Measurements from ENCODE around the gene KIF1B.
"Not testable (repeated sequence)": the region's sequence is repeated elsewhere in the genome, so short reads cannot be mapped to it uniquely, and the experiment has no call there.

KIF1B gene

DNA sequence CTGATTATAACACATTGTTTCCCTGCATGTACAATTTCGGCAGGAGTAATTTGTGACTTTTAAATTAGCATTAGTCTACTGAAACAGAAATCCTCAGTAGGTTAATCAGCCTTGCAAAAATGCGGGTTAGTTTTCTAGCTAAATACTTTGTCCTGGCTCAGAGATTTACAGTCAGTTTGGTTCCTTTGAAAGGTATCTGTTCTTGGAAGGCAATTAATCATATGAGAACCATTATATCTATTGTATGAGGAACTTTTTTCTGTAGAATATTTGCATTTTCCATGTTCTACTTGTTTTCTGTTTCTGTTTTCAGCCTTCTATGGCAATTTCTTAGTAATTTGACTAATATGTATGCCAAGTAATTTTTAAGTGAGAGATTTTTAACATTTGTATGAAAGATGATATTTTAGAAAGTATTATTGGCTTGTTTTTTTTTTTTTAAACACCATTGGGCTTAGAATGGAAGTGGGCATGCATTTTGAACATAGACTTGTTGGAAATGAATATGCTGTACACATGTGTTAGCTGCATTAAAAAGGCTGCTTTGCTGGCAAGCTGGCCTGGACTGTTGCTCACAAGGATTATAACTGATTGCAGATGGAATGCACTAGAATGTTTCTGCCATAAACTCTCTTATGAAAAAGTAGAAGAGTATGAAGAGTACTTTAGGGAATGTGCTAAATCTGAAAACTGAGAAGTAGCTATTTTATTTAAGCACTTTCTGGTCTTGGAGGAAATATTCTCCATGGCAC lies 26.2 kb downstream of the KIF1B start:
- DNase-seq: no peak

DNA sequence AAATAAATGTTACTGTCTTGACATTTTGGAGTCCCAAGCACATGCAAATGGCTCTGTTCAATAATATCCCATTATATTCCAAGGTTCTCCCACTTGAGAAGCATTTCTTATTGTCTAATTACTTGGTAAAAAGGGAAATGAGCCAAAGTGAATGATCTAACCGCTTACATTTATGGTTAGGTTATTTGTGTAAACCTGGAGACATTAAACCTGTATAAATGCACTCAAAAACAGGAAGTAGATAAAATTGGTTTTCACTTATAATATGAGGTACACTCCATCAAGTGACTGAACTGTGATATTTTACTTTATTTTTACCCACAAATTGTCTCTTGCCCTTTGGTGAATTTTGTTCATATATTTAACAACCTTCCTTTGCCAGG lies 26.8 kb downstream of the KIF1B start:
- DNase-seq: no peak

DNA sequence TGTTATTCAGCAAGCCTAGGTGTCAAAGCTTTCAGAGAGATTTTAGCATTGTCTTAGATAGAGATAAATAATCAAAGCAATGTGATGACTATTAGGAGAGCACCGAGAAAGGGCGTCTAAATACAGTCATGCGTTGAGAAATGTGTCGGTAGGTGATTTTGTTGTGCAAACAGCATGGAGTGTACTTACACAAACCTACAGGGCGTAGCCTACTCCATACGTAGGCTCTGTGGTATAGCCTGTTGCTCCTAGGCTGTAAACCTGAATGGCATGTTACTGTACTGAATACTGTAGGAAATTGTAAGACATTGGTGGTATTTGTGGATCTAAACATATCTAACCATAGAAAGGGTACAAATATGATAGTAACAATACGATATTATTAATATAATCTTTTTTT lies 31.8 kb downstream of the KIF1B start:
- DNase-seq: no peak

DNA sequence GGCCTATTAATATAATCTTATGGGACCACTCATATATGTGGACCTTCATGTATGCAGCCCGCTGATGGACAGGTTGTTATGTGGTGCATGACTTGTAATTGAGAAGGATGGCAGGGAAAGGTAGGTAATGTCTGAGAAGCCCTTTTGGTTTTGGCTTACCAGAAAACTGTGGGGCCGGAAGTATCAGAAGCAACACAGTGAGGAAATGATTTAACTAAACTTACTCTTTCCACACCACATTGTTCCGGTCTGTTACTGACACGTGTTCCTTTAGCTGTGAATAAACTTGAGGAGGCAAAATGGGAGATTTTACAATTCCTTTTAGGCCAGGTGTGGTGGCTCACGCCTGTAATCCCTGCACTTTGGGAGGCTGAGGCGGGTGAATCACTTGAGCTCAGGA lies 32.4 kb downstream of the KIF1B start:
- DNase-seq: no peak

DNA sequence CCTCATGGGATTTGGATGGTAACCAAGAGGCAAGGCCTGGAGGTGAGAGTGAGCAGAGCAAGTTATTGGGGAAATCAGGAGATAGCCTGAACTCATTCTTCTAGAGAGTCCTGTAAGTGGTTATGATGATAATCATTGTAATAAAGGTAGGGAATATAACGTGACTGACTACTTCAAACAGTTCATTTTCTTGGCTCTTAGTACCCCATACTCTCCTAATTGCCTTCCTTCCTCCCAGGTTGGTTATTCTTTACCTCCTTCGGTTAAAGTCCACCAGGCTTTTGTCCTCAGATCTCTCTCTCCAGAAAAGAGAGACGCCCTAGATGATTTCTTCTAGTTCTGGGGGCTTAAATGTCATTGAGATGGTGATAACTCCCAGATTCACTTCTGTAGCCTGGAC lies 35.3 kb downstream of the KIF1B start:
- no peak for DNase-seq

DNA sequence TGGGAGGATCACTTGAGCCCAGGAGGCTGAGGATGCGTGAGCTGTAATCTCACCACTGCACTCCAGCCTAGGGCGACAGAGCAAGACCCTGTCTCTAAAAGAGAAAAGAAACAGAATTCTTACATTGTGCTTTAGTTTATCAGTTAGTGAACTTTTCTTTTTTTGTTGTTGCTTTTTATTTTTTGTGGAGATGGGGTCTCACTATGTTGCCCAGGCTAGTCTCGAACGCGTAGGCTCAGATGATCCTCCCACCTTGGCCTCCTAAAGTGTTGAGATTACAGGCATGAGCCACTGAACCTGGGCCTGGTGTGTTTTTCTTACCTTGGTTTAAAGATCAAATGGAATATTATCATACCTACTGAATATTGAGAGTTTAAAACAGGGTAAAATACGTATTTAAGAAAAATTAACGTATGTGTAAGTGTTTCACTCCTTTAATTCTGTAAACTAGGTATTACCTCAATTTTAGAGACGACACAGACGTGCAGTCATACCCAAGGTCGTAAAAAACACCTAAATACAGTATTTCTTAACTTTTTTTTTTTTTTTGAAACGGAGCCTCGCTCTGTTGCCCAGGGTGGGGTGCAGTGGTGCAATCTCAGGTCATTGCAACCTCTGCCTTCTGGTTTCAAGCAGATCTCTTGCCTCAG lies 39.6 kb downstream of the KIF1B start:
- no peak for DNase-seq

DNA sequence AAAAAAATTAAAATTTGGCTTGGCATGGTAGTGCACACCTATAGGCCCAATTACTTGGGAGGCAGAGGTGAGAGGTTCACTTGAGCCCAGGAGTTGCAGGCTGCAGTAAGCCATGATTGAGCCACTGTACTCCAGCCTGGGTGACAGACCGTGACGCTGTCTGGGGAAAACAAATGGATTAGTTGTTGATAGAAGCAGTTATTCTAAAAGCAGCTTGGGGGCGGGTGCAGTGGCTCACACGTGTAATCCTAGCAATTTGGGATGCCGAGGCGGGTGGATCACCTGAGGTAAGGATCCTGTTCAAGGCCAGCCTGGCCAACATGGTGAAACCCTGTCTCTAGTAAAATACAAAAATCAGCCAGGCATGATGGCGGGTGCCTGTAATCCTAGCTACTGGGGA lies 40.3 kb downstream of the KIF1B start:
- no peak for DNase-seq

DNA sequence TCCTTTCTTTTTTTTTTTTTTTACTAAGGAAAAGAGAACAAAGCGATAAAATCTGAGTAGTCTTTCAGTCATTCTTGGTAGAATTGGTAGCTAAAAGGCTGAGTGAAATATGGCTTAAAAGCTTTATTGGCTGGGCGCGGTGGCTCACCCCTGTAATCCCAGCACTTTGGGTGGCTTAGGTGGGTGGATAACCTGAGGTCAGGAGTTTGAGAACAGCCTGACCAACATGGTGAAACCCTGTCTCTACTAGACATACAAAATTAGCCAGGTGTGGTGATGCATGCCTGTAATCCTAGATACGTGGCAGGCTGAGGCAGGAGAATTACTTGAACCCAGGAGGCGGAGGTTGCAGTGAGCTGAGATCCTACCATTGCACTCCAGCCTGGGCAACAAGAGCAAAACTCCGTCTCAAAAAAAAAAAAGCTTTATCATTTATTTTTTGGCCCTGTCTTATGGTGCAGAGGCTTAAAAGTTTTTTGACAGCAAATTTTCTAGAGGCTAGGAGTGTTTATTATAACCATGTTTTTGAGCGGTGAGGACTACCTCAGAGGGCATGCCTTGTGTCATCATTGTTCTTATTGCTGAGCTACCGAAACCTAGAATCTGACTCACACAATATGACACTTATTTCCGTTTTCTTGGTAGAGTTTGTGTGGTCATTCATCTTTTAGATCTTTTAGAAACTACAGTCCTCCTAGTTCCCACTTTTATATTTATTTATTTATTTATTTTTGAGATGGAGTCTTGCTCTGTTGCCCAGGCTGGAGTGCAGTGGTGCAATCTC lies 41.1 kb downstream of the KIF1B start:
- DNase-seq: not testable (repeated sequence)

DNA sequence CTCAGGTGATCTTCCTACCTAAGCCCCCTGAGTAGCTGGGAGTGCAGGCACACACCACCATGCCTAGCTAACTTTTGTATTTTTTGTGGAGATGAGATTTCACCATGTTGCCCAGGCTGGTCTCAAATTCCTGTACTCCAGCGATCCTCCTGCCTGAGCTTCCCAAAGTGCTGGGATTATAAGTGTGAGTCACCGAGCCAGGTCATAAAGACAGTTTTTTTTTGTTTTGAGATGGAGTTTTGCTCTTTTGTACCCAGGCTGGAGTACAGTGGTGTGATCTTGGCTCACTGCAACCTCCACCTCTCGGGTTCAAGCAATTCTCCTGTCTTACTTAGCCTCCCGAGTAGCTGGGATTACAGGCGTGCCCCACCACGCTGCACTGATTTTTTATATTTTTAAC lies 42.1 kb downstream of the KIF1B start:
- no peak for DNase-seq

DNA sequence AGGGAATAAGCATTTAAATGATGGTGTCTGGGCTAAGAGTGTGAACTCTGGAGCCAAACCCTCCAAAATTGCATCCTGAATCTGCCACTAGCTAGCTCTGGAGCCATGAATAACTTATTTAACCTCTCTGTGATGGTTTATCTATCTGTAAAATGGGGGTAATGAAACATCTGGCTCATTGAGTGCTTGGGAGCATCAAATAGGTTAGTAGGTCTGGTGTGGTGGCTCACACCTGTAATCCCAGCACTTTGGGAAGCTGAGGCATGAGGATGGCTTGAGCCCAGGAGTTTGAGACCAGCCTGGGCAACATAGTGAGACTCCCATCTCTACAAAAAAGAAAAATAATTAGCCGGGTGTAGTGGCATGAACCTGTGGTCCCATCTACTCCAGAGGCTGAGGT lies 42.8 kb downstream of the KIF1B start:
- no peak for DNase-seq

DNA sequence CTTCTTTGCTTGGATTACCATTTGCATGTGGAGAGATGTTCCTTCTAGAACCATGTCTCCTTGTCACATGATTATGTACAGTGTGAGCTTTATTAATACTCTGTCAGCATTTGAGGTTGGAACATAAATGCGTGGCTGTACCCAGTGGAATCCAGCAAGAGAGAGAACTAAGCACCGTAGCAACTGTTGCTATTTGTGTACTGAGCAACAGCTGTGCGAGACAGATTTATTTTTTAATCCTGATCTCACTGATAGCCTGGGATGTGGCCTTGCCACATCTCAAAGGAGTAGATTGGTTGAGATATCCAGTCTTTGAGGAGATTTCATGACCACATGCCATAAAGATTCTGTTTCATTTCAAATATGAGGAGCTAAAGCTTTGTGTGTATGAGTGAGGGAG lies 43.4 kb downstream of the KIF1B start:
- DNase-seq: no peak

DNA sequence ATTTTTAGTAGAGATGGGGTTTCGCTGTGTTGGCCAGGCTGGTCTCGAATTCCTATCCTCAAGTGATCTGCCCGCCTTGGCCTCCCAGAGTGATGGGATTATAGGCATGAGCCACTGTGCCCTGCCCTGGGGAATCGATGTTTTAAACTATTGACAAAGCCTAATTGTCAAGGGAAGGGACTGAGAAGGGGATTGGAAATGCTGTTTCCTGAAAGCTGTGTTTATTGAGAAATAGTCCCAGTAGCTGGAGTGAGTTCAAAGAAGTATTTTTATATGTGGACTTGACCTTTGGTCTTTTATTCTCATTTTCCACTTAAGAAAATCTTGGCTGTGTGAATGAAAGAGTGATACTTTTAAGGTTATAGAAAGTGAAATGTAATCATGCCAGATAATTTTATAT lies 47.5 kb downstream of the KIF1B start:
- DNase-seq: no peak

DNA sequence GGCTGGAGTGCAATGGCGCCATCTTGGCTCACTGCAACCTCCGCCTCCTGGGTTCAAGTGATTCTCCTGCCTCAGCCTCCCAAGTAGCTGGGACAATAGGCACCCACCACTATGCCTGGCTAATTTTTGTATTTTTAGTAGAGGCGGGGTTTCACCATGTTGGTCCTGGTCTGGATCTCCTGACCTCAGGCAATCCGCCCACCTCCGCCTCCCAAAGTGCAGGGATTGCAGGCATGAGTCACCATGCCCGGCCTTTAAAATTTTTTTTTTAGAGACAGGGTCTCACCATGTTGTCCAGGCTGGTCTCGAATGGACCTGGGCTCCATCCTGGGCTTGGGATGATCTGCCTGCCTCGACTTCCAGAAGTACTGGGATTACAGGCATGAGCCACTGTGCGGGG lies 49.2 kb downstream of the KIF1B start:
- not testable (repeated sequence) for DNase-seq

DNA sequence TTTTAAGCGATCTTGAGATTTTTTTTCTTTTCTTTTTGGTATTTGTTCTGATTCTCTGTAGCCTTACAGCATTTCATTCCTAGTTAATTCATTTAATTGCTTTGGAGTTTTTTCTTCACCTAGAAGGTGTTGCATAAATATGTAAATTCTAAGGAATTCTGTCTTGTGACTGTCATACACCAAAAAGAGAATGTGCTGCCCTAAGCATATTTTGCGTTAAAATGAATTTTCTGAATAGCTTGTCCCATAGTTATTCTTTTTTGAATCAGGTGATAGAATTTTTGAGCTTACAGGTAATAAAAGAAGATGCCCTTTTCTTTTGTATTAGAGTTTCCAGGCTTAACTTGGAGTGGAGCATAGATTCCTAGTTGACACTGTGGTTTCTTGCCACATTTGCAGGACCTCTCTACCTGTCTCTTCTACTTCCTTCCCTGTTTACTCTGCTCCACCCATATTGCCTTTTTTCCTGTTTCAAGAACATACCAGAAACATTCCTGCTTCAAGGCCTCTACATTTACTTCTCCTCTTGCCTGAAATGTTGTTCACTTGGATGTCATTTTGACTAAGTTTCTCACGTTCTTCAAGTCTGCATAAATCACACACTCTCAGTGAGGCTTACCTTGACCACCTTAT lies 53.2 kb downstream of the KIF1B start:
- no peak for DNase-seq

DNA sequence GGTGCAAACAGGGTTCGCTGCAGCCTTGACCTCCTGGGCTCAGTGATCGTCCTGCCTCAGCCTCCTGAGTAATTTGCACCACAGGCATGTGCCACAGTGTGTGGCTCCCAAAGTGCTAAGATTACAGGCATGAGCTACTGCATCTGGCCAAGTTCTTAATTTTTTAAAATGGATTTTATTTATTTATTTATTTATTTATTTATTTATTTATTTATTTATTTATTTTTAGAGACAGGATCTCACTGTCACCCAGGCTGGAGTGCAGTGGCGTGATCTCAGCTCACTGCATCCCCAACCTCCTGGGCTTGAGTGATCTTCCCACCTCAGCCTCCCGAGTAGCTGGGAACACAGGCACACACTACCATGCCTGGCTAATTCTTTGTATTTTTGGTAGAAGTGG lies 54.7 kb downstream of the KIF1B start:
- no peak for DNase-seq

DNA sequence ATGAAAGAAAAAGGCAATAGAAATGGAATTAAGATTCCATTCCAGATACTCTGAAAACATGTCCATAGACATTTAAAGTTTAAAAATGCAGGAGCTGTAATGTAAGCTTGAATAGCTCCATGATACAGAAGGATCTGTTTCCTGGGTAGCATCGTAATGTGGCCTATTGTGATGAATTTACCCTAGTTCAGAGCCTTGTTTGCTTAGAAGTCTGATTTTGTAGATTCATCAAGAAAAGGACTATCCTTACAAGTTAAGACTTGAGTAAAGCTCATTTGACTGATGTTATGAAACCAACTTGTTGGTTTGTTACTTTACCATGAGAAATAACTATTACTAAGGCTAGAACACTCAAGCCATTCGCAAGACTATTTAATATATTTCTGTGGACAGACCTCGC lies 55.5 kb downstream of the KIF1B start:
- DNase-seq: no peak

DNA sequence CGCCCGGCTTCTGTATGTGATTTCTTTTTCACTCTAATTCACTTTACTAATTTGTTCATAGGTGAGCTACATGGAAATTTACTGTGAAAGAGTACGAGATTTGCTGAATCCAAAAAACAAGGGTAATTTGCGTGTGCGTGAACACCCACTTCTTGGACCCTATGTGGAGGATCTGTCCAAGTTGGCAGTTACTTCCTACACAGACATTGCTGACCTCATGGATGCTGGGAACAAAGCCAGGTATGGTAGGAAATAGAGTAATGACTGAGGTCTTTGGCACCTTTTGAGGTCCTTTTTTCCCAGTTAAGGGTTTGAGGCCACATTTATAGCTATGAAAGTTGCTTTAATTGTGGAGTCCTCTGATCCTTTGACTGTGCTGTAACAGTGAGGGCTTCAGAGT lies 56.9 kb downstream of the KIF1B start:
- no peak for DNase-seq

DNA sequence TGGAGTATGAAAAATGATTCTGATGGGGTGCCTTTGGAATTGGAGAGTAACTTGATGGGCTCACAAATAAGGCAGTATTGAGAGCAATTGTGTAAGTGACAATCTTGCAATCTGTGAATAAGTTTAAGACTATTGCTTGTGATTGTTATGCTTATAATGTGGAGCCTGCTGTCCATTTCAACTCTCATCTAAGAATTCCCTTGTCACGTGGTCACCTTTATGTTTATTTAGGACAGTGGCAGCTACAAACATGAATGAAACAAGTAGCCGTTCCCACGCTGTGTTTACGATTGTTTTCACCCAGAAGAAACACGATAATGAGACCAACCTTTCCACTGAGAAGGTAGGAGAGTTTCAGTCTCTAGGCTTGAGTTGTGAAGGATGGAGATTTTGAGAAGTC lies 57.6 kb downstream of the KIF1B start:
- no peak for DNase-seq

DNA sequence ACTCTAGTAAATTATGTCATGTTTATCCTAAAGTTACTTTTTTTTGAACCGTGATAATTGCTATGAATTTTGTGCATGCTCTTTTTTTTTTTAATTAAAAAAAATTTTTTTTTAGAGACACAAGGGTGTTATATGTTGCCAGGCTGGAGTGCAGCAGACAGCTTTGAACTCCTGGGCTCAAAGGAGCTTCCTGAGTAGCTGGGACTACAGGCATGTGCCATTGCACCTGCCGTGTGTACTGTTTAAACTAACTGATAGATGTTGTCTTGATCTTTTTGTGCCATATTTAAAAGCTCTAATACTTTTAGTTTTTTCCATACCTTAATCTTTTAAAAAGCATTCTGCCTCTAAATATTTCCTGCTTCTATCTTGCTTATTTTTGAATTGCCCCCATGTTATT lies 60.7 kb downstream of the KIF1B start:
- DNase-seq: no peak

DNA sequence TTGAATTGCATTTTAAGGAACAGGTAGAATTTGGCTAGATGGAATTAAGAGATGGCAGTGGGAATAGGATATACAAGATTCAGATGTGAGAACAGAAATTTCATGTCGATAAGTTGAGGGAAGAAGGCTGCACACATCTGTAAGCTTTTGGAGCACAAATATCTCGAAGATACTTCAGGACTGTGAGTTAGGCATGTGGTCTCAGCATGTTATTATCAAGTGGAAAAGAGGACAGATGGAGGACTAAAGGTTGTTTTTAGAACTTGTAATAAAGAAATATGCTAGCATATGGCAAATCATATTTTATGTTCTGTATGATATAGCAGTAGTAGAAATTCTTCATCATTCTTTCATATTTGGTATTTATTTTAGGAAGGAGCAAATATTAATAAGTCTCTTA lies 61.5 kb downstream of the KIF1B start:
- DNase-seq: no peak

DNA sequence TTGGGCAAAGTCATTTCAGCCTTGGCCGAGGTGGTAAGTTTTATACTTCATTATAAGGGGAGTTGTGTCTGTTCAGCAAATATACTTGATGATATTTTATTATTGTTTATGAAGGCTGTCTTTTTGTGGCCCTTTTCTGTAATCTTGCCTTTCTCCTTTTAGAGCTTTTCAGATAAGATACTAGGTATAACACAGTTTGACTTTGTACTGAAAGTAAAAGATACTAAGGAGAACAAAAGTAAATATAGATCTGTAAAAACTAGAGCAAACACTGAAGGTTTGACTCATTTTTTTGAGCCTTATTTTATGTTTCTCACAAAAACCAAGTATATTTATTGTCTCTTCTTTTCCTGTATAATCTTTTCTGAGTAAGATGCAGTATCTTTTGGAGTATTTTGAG lies 61.9 kb downstream of the KIF1B start:
- no peak for DNase-seq

DNA sequence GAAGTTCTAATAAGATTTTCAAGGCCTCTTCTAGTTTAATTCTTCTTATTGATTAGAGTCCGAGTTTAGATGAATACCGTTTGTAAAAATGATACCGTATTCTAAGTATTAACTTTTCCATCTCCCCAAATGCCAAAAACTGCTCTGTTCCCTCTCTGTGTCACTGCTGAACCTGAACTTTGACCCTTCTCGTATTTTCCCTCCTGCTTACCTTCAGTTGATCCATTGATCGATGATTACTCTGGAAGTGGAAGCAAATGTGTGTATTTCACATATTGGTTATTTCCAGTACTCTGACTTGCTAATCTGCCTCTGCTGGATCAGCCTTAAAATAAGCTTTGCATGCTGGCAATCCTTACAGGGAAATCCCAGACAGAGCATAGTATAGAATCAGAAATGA lies 68.5 kb downstream of the KIF1B start:
- DNase-seq: no peak

DNA sequence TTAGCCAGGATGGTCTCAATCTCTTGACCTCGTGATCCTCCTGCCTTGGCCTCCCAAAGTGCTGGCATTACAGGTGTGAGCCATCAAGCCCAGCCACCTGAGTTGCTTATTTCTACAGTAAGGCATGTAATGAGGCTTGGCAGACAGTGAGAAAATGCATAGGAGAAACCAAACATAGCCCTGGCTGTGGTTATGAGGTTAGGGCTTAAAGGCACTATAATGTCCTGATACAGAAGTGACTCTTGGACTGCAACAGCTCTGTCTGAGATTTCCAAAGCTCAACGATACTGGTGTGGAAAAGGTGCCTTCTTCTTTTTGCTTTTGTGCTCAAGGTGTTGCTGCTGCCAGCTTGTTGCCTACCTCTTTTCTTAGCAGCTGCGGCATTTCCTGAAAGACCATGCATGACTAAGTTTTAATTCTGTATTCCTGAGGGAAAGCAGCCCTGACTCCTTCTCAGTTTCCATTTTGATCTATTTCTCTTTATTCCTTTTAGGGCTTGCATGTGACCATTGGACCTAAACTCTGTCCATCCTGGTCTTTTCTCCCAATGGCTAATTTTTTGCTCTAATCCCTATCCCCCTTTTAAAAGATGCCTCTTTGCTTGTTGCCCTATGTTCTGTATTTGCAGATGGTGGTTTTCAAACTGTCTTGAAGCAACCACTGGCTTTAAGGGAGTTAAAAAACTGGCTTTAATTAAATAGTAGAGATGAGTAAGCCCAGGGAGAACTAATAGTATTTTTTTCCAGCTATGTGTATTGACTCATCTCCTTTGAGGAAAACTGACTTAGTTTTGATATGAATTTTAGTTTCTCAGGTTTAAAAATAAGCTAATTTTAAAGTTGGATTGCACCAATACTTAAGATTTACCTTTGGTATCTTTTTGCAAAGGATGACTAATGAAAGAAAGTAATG lies 70.3 kb downstream of the KIF1B start:
- no peak for DNase-seq

Measured in stimulated activated naive CD4-positive, alpha-beta T cell (primary cell).